ENCODE results near the gene SCRT2. TPM values are rescaled to one million over a fixed set of nuclear protein-coding genes. Genes with fewer than 3 reads are reported as not detected.

SCRT2 gene
- total RNA-seq, 4 donors from 2014 or later = not detected

GRCh38 chr20:689348-689747 lies 13.7 kb upstream of the SCRT2 start:
- TF ChIP-seq EP300 (IDR thresholded peaks at IDR 0.05) = no peak
- no peak for TF ChIP-seq POLR2A (IDR thresholded peaks at IDR 0.05)
- TF ChIP-seq, protein P1, sequence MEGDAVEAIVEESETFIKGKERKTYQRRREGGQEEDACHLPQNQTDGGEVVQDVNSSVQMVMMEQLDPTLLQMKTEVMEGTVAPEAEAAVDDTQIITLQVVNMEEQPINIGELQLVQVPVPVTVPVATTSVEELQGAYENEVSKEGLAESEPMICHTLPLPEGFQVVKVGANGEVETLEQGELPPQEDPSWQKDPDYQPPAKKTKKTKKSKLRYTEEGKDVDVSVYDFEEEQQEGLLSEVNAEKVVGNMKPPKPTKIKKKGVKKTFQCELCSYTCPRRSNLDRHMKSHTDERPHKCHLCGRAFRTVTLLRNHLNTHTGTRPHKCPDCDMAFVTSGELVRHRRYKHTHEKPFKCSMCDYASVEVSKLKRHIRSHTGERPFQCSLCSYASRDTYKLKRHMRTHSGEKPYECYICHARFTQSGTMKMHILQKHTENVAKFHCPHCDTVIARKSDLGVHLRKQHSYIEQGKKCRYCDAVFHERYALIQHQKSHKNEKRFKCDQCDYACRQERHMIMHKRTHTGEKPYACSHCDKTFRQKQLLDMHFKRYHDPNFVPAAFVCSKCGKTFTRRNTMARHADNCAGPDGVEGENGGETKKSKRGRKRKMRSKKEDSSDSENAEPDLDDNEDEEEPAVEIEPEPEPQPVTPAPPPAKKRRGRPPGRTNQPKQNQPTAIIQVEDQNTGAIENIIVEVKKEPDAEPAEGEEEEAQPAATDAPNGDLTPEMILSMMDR (IDR thresholded peaks at IDR 0.05) = no peak
- 74% methylated on average over 6 of the region's 6 CpGs for WGBS, 2 donors
- H3K4me3 ChIP-seq = no peak overlapping the region
- no peaks in the 10 kb centered on the region for H3K4me1 ChIP-seq
- no peak for DNase-seq (ENCODE audit: low spot score in 2 of 2)
- H3K36me3 ChIP-seq = no peaks in the 10 kb centered on the region
- H3K9me3 ChIP-seq = no peaks in the 10 kb centered on the region
- no peak overlapping the region for H3K27ac ChIP-seq
- H3K27me3 ChIP-seq = peaks cover 0 to 42% of the 10 kb centered on the region in 2 donors

- TF ChIP-seq, protein P1 (IDR thresholded peaks at IDR 0.05) = no peak
- TF ChIP-seq EP300 (IDR thresholded peaks at IDR 0.05) (no peak), POLR2A (IDR thresholded peaks at IDR 0.05) (no peak)
- 20 to 23% methylated on average over 11 to 13 of the region's 13 CpGs for WGBS, 2 donors
- no peak overlapping the region for H3K27ac ChIP-seq
- no peak overlapping the region for H3K4me3 ChIP-seq
- DNase-seq (ENCODE audit: low spot score in 2 of 2) = no peak
- no peaks in the 10 kb centered on the region for H3K9me3 ChIP-seq
- peaks cover 0 to 44% of the 10 kb centered on the region in 2 donors for H3K27me3 ChIP-seq
- H3K36me3 ChIP-seq = no peaks in the 10 kb centered on the region
- H3K4me1 ChIP-seq = no peaks in the 10 kb centered on the region
Observed at GRCh38 chr20:688809-689212, 13.2 kb upstream of the SCRT2 start.

DNA sequence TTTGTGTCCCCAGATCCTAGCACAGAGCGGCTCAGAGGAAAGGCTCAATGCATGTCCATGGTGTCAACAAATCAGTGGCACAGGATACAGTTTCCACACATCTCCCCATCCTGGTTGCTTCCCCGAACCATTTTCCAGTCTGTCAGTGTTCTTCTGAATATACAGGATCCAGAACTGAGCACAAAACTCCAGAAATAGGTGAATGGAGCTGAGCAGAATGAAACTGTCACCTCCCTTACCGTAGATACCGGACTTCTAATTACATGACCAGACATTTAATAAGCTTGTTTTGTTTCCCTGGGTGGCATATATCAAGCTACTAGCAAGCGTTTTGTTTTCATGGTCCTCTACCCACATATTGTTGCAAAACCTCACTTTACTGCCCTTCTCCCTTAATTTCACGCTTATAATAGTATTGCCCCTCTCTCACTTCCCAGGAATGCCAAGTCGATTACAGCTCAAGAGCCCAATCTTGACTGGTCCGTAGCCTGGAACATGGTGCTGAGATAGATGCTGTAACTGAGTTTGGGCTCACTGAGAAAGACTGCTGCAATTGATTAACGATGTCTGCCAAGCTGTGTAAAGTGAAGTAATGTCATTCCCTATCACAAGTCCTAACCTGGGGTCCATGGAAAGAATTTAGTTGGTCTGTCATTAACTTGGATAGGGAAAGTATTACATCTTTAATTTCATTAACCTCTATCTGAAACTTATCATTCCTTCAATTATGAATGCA lies 12.0 kb upstream of the SCRT2 start:
- no peak for DNase-seq (ENCODE audit: low spot score in 2 of 2)
- Histone ChIP-seq H3K4me1 (no peaks in the 10 kb centered on the region), H3K27ac (no peak overlapping the region), H3K9me3 (no peaks in the 10 kb centered on the region), H3K4me3 (no peak overlapping the region), H3K36me3 (no peaks in the 10 kb centered on the region), H3K27me3 (peaks cover 0 to 52% of the 10 kb centered on the region in 2 donors)
- TF ChIP-seq EP300 (IDR thresholded peaks at IDR 0.05) = no peak
- TF ChIP-seq POLR2A (IDR thresholded peaks at IDR 0.05) = no peak
- TF ChIP-seq, protein P1 (IDR thresholded peaks at IDR 0.05) = no peak
- 69 to 73% methylated on average over 9 of the region's 9 CpGs for WGBS, 2 donors

GRCh38 chr20:684676-685319 lies 9.2 kb upstream of the SCRT2 start:
- H3K27me3 ChIP-seq = peaks cover 0 to 78% of the 10 kb centered on the region in 2 donors
- no peak overlapping the region for H3K4me3 ChIP-seq
- TF ChIP-seq, protein P1 (IDR thresholded peaks at IDR 0.05) = no peak
- no peak for TF ChIP-seq POLR2A (IDR thresholded peaks at IDR 0.05)
- TF ChIP-seq EP300 (IDR thresholded peaks at IDR 0.05) = no peak
- H3K9me3 ChIP-seq = no peaks in the 10 kb centered on the region
- 60 to 71% methylated on average over 3 to 4 of the region's 4 CpGs for WGBS, 2 donors
- no peak for DNase-seq (ENCODE audit: low spot score in 2 of 2)
- no peaks in the 10 kb centered on the region for H3K4me1 ChIP-seq
- H3K36me3 ChIP-seq = no peaks in the 10 kb centered on the region
- no peak overlapping the region for H3K27ac ChIP-seq

DNA sequence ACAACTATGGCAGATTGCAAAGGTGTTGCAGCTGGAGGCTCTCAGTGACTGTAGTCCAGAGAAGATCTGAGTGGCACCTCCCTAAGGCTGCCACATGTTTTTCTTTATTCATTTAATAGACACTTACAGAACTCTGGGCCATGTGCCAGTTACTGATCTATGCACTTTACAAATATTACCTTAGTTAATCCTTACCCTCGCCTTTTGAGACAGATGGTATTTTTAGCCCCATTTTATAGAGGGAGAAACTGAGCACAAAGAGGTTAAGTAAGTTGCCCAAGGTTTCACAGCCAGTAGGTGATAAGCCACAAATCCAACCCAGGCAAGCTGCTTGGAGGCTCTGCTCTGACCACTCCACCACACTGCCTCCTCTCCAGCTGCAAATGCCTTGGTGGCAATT lies 6.5 kb upstream of the SCRT2 start:
- Histone ChIP-seq H3K27me3 (peaks cover 0 to 79% of the 10 kb centered on the region in 2 donors), H3K9me3 (no peaks in the 10 kb centered on the region), H3K36me3 (no peaks in the 10 kb centered on the region), H3K27ac (no peak overlapping the region), H3K4me1 (no peaks in the 10 kb centered on the region), H3K4me3 (no peak overlapping the region)
- WGBS, 2 donors = 69 to 85% methylated on average over 1 of the region's 1 CpG
- TF ChIP-seq POLR2A (IDR thresholded peaks at IDR 0.05) = no peak
- DNase-seq (ENCODE audit: low spot score in 2 of 2) = no peak
